SK-N-MC (cell line): ENCODE measurements around the gene SYNJ2.

Experiments used
- EZH2 ChIP-seq: fragments of 200-600 bp; sonication (generic); IDR thresholded peaks from one replicate; pipeline ENCODE4 v1.6.1; 2017; ENCODE audit warnings: antibody characterized with exemption
- POLR2AphosphoS5 ChIP-seq: IDR thresholded peaks from 2 replicates; pipeline ENCODE4 v1.6.1; 2012; ENCODE audit warnings: mild to moderate bottlenecking, low read depth, low read length, borderline replicate concordance

DNA sequence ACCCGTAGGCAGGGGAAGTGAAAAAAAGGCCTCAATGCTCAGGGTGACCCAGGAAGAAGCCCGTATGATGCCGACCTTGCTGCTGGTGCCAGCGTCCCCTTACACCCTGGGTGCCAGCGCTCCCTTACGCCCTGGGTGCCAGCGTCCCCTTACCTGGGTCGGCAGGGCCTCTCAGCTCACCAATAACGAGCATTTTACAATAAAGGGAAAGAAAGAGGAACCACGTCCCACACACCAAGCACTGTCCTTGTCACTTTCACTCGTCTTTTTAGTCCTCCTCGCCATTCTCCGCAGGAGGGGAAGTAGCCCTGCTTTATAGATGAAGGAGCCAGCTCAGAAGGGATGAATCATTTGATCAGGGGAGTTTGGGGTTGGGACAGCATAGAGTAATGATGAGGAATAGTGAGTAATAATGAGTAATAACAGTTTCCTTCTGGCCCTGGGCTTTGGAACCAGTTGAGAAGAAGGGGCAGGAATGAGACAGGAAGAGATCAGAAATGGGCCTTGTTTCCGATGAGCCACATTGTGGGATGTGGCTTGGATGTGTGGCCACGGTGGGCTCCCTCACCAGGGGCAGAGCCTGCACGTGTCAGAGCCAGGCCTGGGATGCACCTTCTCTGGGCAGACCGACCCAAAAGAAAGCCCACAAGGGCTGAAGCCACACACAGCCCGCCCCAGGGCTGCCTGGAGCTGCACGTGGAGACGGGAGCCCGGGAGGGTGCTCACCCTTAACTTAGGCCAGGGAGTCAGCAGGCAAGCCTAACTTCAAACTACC, 75.7 kb downstream of the SYNJ2 start:
- TF ChIP-seq EZH2 (no peak), POLR2AphosphoS5 (no peak)
